CD4-positive, alpha-beta T cell treated with Interleukin-4 for 1 hour (primary cell): ENCODE measurements around the gene ZBTB11.
"Not testable (repeated sequence)": the region's sequence is repeated elsewhere in the genome, so short reads cannot be mapped to it uniquely, and the experiment has no call there.

ENCODE experiments used
- DNase-seq, 2 donors: peaks; one replicate each; pipeline ENCODE4 v3.0.0-alpha.2; 2020 to 2022

The ZBTB11 gene

GRCh38 chr3:101605398-101605797 is 71.5 kb downstream of the ZBTB11 start:
- not testable (repeated sequence) for DNase-seq

GRCh38 chr3:101603184-101603583 is 73.7 kb downstream of the ZBTB11 start:
- no peak for DNase-seq

- no peak for DNase-seq
Observed at GRCh38 chr3:101602731-101603130, 74.2 kb downstream of the ZBTB11 start.
